Stimulated activated CD4-positive, alpha-beta T cell treated with anti-CD3 and anti-CD28 coated beads, TNF-alpha, amount 100 ng/mL, for 24 hours (primary cell): Measurements from ENCODE around the gene DAZ4.
"Not testable (repeated sequence)": the region's sequence is repeated elsewhere in the genome, so short reads cannot be mapped to it uniquely, and the experiment has no call there.

Experiments used
- DNase-seq, 3 experiments: peaks; one replicate each; pipeline ENCODE4 v3.0.0-alpha.2; 2020; ENCODE audit warnings: low read depth in 3 of 3

DAZ4 gene

GRCh38 chrY:24833619-24834018 lies at the start of gene DAZ4:
DAZ4 (plus strand) TSS chrY:24833919; CDS start chrY:24834127, 208 bp downstream.
- not testable (repeated sequence) for DNase-seq

DNA sequence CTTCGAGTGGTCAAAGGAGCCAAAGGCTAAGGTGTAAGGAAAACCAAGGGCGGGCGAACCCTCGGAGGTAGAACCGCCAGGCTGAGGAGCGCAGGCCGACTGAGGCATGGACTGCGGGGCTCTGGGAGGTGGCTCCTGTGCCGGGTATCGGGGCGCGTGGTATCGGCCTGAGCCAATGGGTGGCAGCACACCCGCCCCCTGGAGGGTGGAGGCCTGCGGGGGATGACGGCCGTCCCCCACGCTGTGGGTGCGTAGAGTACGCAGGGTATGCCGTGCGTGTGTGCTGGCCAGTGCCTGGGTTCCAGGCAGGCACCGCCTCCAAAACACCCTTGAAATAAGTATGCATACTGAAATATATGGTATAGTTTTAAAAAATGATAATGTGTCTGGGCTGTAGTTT lies 20.4 kb upstream of the DAZ4 start, which contains the start of gene DAZ3:
Gene DAZ3 (minus strand): TSS at position 101 of the 400 bp plus-strand sequence. CDS start 208 bp downstream, outside the sequence.
- not testable (repeated sequence) for DNase-seq

GRCh38 chrY:24821836-24822235 lies 11.9 kb upstream of the DAZ4 start:
- DNase-seq = not testable (repeated sequence)

GRCh38 chrY:24824184-24824879 lies 9.4 kb upstream of the DAZ4 start:
- DNase-seq = not testable (repeated sequence)

DNA sequence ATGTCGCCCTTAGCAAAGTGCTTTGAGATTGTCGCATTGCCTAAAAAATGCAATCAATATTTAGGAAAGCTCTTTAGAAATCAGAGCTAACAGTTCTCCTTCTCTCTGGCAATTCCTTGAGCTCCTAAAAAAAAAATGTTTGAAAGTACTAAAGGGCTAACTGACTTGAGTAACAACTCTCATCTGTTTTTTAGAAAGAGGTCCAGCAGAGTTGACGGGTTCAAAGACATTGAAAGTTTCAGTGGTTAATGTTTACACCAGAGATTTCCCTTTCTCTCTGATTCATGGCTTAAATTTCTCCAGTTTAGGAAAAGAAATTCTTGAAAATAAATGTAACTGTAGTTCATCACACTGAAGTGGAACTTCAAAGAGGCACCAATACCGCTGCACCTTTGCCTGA lies 8.7 kb upstream of the DAZ4 start:
- not testable (repeated sequence) for DNase-seq
